Astrocyte of the spinal cord (primary cell): ENCODE results near the gene SUPV3L1.

Experiments used
- DNase-seq: peaks from one replicate; pipeline ENCODE4 v3.0.0; 2011; ENCODE audit warnings: low read depth, low spot score
- H3K4me3 ChIP-seq: 2 replicates; pipeline ENCODE4 v1.5.1; 2011; ENCODE audit warnings: low read depth, mild to moderate bottlenecking, low read length, moderate library complexity
- CTCF ChIP-seq: IDR thresholded peaks from 2 replicates; pipeline ENCODE4 v1.5.1; 2012; ENCODE audit warnings: low read depth, mild to moderate bottlenecking, low read length, inconsistent platforms
- in situ Hi-C: cut with HindIII; loops from 2 replicates; pipeline ENCODE4 v1.10.0; 2017; ENCODE audit warnings: low sequenced_read_pairs

The SUPV3L1 gene

GRCh38 chr10:69241575-69241974, 61.5 kb downstream of the SUPV3L1 start:
- H3K4me3 ChIP-seq, result no peak overlapping the region
- peak; percentile 35 for DNase-seq
- in situ Hi-C loops, result no loop called here
- TF ChIP-seq CTCF, result no peak

GRCh38 chr10:69242040-69242851, 62.2 kb downstream of the SUPV3L1 start:
- TF ChIP-seq CTCF, result no peak
- no peak overlapping the region for H3K4me3 ChIP-seq
- no peak for DNase-seq
- in situ Hi-C loops, result no loop called here

GRCh38 chr10:69242852-69243212, 62.8 kb downstream of the SUPV3L1 start:
- H3K4me3 ChIP-seq, result no peak overlapping the region
- no peak for TF ChIP-seq CTCF
- no peak for DNase-seq
- in situ Hi-C loops, result no loop called here

- in situ Hi-C loops, result no loop called here
- TF ChIP-seq CTCF, result no peak
- DNase-seq, result no peak
- no peak overlapping the region for H3K4me3 ChIP-seq
Observed at GRCh38 chr10:69243817-69244216, 63.8 kb downstream of the SUPV3L1 start.

GRCh38 chr10:69246036-69246435, 66.0 kb downstream of the SUPV3L1 start:
- TF ChIP-seq CTCF, result no peak
- DNase-seq, result no peak
- no peak overlapping the region for H3K4me3 ChIP-seq
- in situ Hi-C loops, result no loop called here

GRCh38 chr10:69246581-69247312, 66.7 kb downstream of the SUPV3L1 start:
- no peak overlapping the region for H3K4me3 ChIP-seq
- in situ Hi-C loops, result no loop called here
- DNase-seq, result no peak
- TF ChIP-seq CTCF, result no peak
